MM.1S (cell line): ENCODE measurements around the gene TRABD2B.

Experiments
- DNase-seq: peaks from one replicate; pipeline ENCODE4 v3.0.0-alpha.2; 2015
- H2AFZ ChIP-seq: fragments of 300-600 bp; sonication (generic); 2 replicates; pipeline ENCODE4 v1.6.0; 2016; ENCODE audit warnings: antibody characterized with exemption, low read length
- H3F3A ChIP-seq: fragments of 300-600 bp; sonication (generic); 2 replicates; pipeline ENCODE4 v1.6.1; 2016; ENCODE audit warnings: mild to moderate bottlenecking, antibody characterized with exemption, low read length, moderate library complexity, mixed read lengths; ENCODE audit not compliant: insufficient read depth
- H3K27ac ChIP-seq: fragments of 300-600 bp; sonication (generic); 2 replicates; pipeline ENCODE4 v1.5.1; 2016; ENCODE audit warnings: mild to moderate bottlenecking, low read length
- H3K27me3 ChIP-seq: fragments of 300-600 bp; sonication (generic); replicated peaks from 2 replicates; pipeline ENCODE4 v1.6.0; 2016; ENCODE audit warnings: low read length; ENCODE audit not compliant: insufficient read depth
- H3K36me3 ChIP-seq: fragments of 300-600 bp; sonication (generic); replicated peaks from 2 replicates; pipeline ENCODE4 v1.6.1; 2016; ENCODE audit warnings: mild to moderate bottlenecking, low read length, mixed read lengths; ENCODE audit not compliant: insufficient read depth
- H3K4me1 ChIP-seq: fragments of 300-600 bp; sonication (generic); 2 replicates; pipeline ENCODE4 v1.6.1; 2016; ENCODE audit warnings: low read length, mixed read lengths
- H3K4me2 ChIP-seq: fragments of 300-600 bp; sonication (generic); 2 replicates; pipeline ENCODE4 v1.6.0; 2016; ENCODE audit warnings: low read depth, low read length
- H3K4me3 ChIP-seq: fragments of 300-600 bp; sonication (generic); 2 replicates; pipeline ENCODE4 v1.5.1; 2016; ENCODE audit warnings: low read length, mixed read lengths
- H3K79me2 ChIP-seq: fragments of 300-600 bp; sonication (generic); 2 replicates; pipeline ENCODE4 v1.6.1; 2016; ENCODE audit warnings: mixed run types, low read length, mixed read lengths
- H3K9ac ChIP-seq: fragments of 300-600 bp; sonication (generic); 2 replicates; pipeline ENCODE4 v1.6.1; 2016; ENCODE audit warnings: low read length, mixed read lengths
- H3K9me2 ChIP-seq: fragments of 300-600 bp; sonication (generic); replicated peaks from 2 replicates; pipeline ENCODE4 v1.6.1; 2016; ENCODE audit warnings: mild to moderate bottlenecking, low read length, mixed read lengths; ENCODE audit not compliant: insufficient read depth
- H3K9me3 ChIP-seq: fragments of 300-600 bp; sonication (generic); replicated peaks from 2 replicates; pipeline ENCODE4 v1.6.1; 2016; ENCODE audit warnings: mild to moderate bottlenecking, low read length, mixed read lengths; ENCODE audit not compliant: insufficient read depth
- H4K20me1 ChIP-seq: fragments of 300-600 bp; sonication (generic); 2 replicates; pipeline ENCODE4 v1.6.1; 2016; ENCODE audit warnings: mild to moderate bottlenecking, low read length, moderate library complexity, mixed read lengths; ENCODE audit not compliant: insufficient read depth
- EZH2 ChIP-seq: fragments of 300-600 bp; sonication (generic); optimal IDR thresholded peaks from 2 replicates; pipeline ENCODE3; 2017; ENCODE audit warnings: low read depth, mild to moderate bottlenecking, antibody characterized with exemption, low read length, mixed read lengths
- EZH2phosphoT487 ChIP-seq: fragments of 300-600 bp; sonication (generic); IDR thresholded peaks from 2 replicates; pipeline ENCODE4 v1.6.1; 2018; ENCODE audit warnings: antibody characterized with exemption, low read length
- TF ChIP-seq, protein P1 (sequence below): fragments of 300-600 bp; sonication (generic); IDR thresholded peaks from 2 replicates; pipeline ENCODE4 v1.5.1; 2016; ENCODE audit warnings: antibody characterized with exemption, low read length, mixed read lengths

TRABD2B gene

GRCh38 chr1:48040154-48040553 lies 43.0 kb upstream of the TRABD2B start:
- no peak overlapping the region for H3K4me2 ChIP-seq
- H3K9ac ChIP-seq = no peak overlapping the region
- H3K27ac ChIP-seq = no peak overlapping the region
- H3F3A ChIP-seq = no peaks in the 10 kb centered on the region
- TF ChIP-seq, protein P1, sequence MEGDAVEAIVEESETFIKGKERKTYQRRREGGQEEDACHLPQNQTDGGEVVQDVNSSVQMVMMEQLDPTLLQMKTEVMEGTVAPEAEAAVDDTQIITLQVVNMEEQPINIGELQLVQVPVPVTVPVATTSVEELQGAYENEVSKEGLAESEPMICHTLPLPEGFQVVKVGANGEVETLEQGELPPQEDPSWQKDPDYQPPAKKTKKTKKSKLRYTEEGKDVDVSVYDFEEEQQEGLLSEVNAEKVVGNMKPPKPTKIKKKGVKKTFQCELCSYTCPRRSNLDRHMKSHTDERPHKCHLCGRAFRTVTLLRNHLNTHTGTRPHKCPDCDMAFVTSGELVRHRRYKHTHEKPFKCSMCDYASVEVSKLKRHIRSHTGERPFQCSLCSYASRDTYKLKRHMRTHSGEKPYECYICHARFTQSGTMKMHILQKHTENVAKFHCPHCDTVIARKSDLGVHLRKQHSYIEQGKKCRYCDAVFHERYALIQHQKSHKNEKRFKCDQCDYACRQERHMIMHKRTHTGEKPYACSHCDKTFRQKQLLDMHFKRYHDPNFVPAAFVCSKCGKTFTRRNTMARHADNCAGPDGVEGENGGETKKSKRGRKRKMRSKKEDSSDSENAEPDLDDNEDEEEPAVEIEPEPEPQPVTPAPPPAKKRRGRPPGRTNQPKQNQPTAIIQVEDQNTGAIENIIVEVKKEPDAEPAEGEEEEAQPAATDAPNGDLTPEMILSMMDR = no peak
- TF ChIP-seq EZH2phosphoT487 (no peak), EZH2 (no peak)
- H3K79me2 ChIP-seq = no peaks in the 10 kb centered on the region
- H4K20me1 ChIP-seq = no peaks in the 10 kb centered on the region
- no peak overlapping the region for H2AFZ ChIP-seq
- H3K27me3 ChIP-seq = no peaks in the 10 kb centered on the region
- H3K4me3 ChIP-seq = no peak overlapping the region
- H3K9me2 ChIP-seq = no peaks in the 10 kb centered on the region
- H3K4me1 ChIP-seq = no peaks in the 10 kb centered on the region
- no peak for DNase-seq
- no peaks in the 10 kb centered on the region for H3K9me3 ChIP-seq
- no peaks in the 10 kb centered on the region for H3K36me3 ChIP-seq

DNA sequence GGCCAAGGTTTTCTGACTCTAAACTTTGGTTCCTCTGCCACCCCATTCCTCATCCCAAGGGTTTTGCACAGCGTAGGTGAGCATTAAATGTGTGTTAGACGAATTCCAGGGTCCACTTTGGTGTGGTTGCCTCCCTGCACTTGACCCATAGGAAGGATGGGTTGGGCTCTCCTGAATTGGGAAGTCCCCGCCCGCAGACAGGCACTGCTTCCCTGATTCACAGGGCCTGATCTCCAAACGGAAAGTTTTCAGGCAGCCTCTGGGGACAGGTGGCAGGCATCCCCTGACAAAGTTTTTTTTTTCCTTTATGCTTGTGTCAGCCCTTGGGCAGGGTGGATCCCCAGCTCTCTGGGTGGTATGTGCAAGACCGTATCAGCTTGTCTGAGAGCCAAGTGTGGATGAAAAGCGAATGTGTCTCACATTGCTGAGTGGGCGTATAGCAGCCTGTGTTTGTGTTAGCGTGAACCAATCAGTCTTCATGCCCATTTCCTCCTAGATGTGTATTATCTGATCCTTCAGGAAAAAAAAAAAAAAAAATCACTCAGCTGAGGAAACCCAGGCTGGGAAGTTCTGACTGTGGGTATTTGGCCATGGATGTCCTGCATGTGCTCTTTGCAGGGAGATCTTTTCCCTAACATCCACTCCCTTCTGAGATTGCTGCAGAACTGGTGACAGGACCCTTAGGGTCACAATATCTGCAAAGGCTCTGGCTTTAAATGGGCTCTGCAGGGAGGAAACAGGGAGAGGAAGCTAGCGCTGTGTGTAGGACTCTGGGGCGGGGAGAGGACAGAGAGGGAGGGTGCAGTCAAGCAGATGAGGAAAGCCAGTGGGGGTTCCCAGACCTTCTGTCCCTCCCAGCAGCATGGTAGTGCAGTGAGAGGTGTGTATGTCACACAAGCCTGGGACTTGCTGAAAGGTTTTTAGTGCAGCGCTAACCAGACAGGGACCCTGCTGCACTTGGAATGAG lies 42.2 kb upstream of the TRABD2B start:
- no peaks in the 10 kb centered on the region for H4K20me1 ChIP-seq
- DNase-seq = no peak
- H3K4me1 ChIP-seq = no peaks in the 10 kb centered on the region
- TF ChIP-seq EZH2phosphoT487 = no peak
- TF ChIP-seq EZH2 = no peak
- TF ChIP-seq, protein P1 = no peak
- no peak overlapping the region for H3K4me3 ChIP-seq
- H3K9me3 ChIP-seq = no peaks in the 10 kb centered on the region
- H3K36me3 ChIP-seq = no peaks in the 10 kb centered on the region
- no peak overlapping the region for H3K9ac ChIP-seq
- H3K4me2 ChIP-seq = no peak overlapping the region
- H3F3A ChIP-seq = no peaks in the 10 kb centered on the region
- no peaks in the 10 kb centered on the region for H3K27me3 ChIP-seq
- H2AFZ ChIP-seq = no peak overlapping the region
- no peaks in the 10 kb centered on the region for H3K9me2 ChIP-seq
- H3K79me2 ChIP-seq = no peaks in the 10 kb centered on the region
- H3K27ac ChIP-seq = no peak overlapping the region

- Histone ChIP-seq H4K20me1 (no peaks in the 10 kb centered on the region), H3K79me2 (no peaks in the 10 kb centered on the region), H3K27ac (no peak overlapping the region), H3K4me3 (no peak overlapping the region), H3K4me1 (no peaks in the 10 kb centered on the region), H3K36me3 (no peaks in the 10 kb centered on the region), H3K9me3 (no peaks in the 10 kb centered on the region), H3K9ac (no peak overlapping the region), H2AFZ (no peak overlapping the region), H3K9me2 (no peaks in the 10 kb centered on the region), H3K27me3 (no peaks in the 10 kb centered on the region), H3K4me2 (no peak overlapping the region), H3F3A (no peaks in the 10 kb centered on the region)
- DNase-seq = no peak
- TF ChIP-seq EZH2 (no peak), EZH2phosphoT487 (no peak)
- TF ChIP-seq, protein P1 = no peak
These were observed 41.1 kb upstream of the TRABD2B start for GRCh38 chr1:48038270-48038767.
